NCI-H1694 (cell line): Measurements from ENCODE around the gene VANGL1.

Experiments
- DNase-seq: peaks from one replicate; lab custom pipeline; 2025; lab: John Stamatoyannopoulos, UW

The VANGL1 gene

GRCh38 chr1:115643666-115644065 is 1.9 kb downstream of the VANGL1 start:
- DNase-seq, result no peak

DNA sequence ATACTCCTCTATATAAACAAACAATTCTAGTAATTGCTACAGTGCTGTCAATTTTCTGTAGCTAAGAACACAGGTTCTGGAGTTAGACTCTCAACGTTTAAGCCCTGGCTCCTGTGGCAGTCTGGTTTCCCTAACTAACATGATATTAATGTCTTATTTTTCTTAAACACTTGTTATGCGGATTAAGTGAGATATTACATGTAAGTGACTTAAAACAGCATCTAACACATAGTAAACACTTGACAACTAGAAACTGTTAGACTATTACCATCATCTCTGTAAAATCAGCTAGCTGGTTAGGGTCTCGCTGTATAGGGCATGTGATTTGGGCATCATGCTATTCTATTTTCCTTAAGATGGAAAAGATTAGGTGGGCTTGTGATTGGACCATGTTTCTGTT is 2.3 kb downstream of the VANGL1 start:
- DNase-seq, result no peak

GRCh38 chr1:115647047-115647446 is 5.3 kb downstream of the VANGL1 start:
- no peak for DNase-seq

DNA sequence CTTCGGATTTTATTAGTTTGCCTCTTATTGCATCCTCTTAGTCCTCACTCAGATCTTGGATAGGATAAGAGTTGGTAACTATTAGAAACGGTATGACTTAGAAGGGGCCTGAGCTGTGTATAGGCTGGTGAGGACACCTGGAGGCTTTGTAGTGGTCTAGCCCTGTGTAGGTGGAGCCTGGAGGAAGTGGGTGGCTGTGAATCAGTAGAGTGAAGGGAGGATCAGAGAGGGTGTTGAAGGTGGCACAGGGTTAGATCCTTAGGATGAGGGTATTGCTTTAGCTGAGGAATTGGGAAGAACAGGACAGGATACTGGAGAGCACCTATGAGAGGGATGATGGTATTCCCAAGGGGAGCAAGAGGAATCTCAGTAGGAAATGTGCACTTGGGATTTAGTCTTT is 5.7 kb downstream of the VANGL1 start:
- no peak for DNase-seq

DNA sequence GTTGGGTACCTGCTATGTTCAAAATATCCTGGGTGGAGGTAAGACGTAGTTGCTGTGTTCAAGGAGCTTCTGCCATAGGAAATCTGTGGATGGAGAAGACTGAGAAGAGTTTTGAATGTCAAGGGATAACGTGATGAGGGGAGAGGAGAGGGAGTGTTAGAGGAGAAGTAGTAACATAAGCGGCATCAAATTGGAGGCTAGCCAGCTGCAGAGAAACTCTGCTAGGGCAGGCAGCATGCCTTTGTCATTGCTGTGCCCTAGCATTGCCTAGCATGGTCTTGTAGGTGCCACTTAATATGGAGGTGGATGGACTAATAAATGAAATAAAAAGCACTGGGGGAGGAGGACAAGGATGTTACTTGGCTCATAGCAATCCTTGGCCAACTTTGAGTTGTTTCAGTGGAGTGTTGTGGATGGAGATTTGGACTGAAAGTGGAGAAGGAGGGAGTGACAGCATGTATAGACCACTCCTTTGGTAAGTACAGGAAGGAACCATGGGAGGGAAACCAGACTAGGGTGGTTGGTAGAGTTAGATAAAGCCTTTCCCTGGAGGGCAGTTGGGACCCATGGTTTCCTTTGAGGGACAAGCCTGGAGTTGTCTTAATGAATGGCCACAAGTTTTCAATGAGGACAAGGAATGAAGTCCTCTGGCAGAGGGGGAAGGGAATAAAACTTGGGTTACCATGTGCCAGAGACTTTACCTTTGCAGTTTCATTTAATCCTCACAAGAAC is 6.3 kb downstream of the VANGL1 start:
- no peak for DNase-seq

GRCh38 chr1:115648717-115649691 is 7.2 kb downstream of the VANGL1 start:
- DNase-seq, result no peak

DNA sequence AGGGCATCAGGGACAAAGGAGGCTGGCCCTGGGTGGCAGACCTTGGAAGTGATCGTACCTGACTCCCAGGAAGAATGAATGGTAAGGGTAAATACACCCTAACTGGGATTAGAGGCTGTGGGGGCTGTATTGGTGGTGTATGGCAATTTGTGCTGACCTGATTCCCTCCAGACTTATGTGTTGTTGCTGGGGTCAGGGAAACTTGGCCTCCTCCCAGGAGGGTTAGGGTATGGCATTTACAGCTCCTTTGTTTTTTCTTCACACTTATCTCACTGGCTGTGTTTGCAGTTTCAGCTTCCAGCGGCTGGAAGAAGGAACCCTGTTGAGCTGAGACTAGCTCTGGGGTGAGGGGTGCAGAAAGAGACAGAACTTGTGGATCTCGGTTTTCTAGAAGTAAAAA is 8.2 kb downstream of the VANGL1 start:
- no peak for DNase-seq

DNA sequence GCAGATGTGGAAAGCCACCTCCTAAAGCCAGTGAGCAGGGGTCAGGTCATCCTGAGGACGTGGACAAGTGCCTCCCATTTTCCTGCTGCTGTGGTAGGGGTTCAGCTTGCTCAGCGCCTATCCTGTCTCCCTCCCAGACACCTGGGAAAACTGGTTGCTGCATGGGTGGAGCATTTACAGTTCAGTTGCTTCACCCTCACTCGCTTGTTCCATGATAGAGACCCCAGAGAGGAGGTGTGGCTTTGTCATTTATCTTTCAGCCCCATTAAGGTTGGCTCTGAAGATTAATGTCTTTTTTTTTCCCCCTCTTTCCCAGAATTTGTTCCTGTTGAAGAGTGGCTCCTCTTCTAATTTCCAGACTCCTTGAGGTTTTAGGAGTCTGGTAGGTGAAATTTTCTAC is 9.2 kb downstream of the VANGL1 start:
- no peak for DNase-seq

GRCh38 chr1:115651391-115651790 is 9.6 kb downstream of the VANGL1 start:
- no peak for DNase-seq

DNA sequence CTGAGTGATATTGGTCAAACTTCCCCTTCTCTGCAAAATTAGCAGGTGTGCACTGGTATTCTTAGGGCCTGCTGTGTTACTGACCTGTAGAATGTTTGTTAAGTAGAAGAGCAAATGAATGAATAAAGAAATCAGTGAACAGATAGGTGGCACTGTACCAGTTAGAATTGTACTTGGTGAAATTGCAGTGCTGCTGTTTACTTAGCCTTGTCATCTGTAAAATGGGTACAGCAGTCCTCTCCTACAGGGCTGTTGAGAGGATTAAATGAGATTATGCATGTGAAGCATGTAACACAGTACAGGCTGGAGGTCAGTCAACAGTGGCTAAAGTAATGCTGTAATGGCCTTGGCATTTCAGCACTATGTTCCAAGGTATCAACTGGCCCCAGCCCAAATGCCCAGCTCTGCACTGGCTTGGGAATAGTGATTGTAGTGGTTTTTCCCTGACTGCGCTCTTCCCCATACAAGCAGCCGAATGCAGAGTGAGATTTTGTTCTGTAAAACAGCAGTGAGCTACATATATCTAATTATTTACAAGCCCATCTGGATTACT is 10.5 kb downstream of the VANGL1 start:
- no peak for DNase-seq

DNA sequence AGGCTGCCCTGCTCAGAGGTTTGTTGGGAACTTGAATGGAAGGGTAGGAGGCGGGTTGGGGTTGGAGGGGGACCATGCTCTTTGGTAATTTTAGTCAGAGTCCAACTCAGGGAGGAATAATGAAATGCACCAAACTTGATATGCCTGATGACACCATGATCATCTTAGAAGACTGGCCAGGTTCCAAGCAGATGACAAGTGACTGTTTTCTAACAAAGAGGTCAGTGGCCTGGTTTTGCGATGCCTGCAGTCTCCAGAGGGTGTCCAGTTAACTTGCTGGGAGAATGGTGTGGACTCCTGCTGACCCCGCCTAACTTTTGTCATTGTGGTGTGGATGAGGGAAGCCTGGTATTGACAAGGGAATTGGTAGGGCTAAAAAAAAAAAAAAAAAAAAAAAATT is 12.4 kb downstream of the VANGL1 start:
- DNase-seq, result no peak

DNA sequence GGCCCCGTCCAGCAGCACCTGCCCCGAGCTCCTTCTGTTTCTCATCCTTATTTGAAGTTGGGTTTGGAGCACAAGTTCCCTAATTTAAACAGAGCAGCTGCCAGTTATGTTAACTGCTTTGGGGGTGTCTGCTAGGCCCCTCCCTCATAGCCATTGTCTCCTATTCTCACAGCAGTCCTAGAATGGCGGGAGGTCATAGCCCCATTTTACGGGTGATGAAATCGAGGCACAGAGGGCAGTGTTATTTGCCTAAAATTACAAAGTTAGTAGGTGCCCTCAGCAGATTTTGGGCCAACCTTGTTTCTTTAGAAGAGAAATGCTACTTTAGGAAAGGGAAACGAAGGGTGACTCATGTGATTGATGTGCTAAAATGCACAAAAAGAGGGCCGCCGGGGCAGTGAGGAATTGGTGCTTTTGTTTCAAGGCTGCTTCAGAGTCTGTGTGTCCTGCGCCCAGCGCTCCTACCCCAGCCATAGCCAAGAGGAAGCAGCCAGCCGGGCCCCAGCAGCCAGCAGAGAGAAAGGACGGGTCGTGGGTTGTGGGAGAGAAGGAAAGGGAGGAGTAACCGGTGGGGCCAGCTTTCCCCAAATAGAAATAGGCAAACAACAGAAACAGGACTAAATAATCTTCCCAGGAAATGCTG is 13.0 kb downstream of the VANGL1 start:
- no peak for DNase-seq

- peak; percentile 36 for DNase-seq
Observed at GRCh38 chr1:115655306-115655663, 13.5 kb downstream of the VANGL1 start.

DNA sequence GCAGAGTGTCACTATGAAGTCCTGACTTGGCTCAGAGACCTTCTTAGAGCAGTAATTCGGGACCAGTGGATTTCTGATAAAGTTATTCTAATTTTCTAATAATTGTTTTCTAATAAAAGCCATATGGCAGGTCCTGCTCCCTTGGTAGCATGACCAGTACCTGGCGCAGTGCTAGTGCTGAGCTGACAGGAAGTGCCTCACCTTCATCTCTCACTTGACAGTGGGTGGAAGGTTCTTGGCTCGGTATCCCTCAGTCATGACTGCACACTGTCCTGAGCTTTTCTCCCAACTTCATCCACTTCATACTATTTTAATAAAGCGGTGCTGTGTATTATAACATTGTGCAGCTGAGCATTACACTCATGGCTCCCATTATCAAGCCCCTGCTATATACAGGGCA is 14.1 kb downstream of the VANGL1 start:
- DNase-seq, result no peak

DNA sequence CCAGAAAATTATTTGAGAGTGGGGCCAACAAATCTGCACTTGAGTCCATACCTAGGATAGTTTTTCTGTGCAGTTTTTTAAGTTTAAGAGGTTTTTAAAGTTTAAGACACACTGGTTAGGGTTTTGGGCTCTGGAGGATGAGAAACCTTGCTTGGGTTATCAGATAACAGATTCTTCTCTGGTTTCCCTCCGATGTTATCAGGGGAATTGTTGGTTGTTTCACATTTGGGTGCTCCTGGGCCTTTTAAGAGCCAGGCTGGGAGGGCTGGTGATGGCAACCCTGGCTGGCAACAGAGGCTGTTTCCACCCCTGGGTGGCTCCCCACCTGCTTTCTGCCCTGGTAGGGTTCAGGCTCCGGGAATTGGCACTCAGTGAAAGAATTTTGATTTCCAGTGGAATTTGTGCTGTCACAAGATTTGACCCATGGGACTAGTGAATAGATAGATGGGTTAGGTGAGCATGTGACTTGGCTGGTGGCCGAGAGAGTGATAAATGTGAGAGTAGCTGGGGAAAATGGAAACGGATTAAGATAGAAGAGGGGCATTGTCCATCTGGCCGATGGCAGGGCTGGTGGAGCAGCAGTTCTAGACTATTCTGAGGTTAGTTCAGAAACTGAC is 14.8 kb downstream of the VANGL1 start:
- no peak for DNase-seq

- no peak for DNase-seq
Observed at GRCh38 chr1:115658646-115659045, 16.9 kb downstream of the VANGL1 start.

DNA sequence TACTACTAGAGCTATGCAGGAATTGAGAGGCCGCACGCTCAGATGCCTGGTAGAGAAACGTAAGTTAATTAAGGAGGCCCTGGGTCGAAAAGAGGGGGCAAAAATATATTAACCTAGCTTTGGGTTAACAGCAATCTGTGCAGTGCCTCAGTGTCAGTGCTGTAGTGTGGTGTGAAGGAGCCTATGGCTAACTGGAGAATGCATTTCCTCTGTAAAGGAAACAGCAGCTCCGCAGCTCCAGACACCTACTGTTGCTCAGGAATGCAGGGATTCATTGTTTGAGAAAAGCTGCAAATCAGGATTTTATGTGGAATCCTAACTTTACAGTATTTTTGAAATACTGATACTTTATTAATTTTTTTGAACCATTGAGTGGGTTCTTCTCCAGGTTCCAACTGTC is 18.4 kb downstream of the VANGL1 start:
- no peak for DNase-seq

DNA sequence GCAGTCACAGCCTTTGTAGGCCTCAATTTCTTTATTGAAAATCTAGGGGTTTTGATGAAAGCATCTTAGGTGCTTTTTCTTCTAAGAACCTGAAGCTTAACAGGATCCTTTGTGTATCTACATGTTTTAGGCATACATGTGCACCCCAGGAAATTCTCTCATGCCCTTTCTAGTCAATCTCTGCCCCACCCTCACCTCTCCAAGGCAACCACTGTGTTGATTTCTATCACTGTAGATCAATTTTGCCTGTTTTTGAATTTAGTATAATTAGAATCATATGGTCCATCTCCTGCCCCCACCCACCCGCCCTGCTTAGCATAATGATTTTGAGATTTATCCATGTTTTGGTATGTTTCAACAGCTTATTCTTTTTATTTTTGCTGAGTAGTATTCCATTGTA is 19.4 kb downstream of the VANGL1 start:
- no peak for DNase-seq

DNA sequence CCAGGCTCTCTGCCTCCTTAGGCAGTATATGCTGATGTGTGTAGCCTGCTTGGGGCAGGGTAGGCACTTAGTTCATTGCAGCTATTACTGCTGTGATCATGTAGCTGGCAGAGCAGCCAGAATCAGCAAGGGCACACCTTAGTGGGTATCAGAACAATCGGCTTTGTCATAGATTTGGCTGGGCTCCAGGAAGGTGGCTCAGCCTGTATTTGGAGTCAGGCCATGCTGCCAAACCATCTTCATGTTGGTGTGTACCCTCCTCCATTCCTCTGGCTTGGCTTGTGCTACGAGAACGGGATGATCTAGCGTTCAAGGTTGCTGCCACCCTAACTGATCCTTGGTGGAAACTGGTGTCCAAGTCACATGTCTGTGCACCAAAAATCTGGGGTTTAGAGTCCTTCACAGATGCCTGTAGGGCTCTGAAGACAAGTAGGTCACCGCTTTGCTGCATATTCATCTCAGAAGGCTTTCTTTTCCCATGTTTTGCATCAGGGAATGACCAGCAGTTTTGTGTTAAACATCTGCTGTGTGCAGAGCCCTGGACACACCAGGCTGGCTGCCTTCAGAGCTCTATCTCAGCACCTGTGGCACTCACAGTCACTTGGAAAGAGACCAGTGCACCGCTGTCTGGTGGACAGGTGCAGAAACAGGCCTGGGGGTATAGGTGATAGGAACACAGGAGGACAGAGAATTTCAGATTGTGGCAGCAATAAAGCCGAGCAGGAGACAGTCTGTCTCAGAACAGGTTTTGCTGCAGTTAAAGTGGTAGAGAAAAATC is 23.7 kb downstream of the VANGL1 start:
- no peak for DNase-seq

GRCh38 chr1:115666206-115666605 is 24.4 kb downstream of the VANGL1 start:
- no peak for DNase-seq

DNA sequence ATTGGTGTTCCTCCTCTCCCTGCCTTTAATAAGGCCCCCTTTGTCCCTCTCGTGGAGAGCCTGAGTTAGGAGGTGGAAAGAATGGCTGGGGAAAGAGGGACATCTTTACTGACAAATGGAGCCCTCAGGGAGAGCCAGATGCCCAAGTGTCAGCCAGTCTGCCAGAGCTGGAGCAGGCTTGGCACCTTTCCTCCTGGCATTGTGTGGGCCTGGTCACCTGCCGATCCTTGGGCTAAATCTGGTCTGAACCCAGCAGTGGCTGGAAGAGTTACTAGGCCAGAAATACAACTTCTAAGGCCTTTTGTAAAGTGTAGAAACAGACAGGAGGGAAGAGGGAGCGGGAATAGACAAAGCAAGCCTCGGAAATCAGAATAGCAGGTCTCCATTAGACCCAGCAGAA is 24.9 kb downstream of the VANGL1 start:
- DNase-seq, result no peak
